ENCODE results near the gene IVL. TPM values are rescaled to one million over a fixed set of nuclear protein-coding genes. Genes with fewer than 3 reads are reported as not detected.

Gene IVL
- total RNA-seq, 1 experiment from 2014 or later: not detected

DNA sequence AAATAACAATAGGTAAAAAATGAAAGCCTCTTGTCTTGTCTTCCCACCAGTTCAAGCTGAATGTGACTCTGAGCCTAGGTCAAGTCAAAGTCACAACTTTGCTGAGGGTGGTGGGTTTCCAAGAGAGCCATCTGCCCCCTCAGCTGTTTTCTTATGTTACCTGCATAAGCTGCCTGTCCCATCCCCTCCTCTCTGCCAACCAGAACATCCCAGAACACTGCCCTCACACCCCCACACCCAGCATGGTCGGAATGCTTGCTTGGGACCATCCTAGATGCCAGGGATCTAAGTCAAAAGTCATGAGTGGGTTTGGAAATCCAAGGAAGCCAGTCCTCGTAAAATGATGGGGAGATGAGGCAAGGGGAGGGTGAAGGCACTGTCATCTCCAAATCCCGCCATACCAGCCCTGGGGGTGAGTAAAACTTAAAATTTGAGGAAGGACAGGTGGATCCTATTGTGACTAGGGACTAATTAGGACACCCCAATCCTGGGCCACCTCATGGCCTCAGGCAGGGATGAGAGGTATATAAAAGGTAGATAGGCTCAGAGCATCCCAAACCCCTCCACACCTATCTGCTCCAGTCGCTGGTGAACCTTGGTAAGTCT lies 38.4 kb downstream of the IVL start, which contains the start of gene SPRR5:
SPRR5 (plus strand) TSS at position 556 of the 606 bp plus-strand sequence. CDS start 1,349 bp downstream, outside the sequence.
- no peak for DNase-seq (ENCODE audit: low read depth)

DNA sequence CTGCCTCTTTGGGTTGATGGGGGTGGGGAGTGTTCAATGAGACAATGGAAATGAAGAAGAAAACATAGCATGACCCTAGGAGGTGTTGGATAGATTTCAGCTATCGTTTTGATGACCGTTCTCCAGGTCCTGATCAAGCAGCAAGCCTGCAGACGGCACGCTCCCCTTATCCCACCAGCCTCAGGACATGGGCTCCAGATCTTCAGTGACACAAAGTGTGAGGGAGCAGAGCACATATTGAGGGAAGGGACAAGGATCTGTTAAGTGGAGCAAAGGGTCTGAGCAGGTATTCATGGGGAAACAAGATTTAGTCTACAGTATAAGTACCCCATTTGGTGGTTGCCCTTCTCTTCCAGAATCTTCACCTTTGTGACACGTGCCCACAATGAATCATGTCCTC lies 43.4 kb downstream of the IVL start:
- no peak for DNase-seq (ENCODE audit: low read depth)

DNA sequence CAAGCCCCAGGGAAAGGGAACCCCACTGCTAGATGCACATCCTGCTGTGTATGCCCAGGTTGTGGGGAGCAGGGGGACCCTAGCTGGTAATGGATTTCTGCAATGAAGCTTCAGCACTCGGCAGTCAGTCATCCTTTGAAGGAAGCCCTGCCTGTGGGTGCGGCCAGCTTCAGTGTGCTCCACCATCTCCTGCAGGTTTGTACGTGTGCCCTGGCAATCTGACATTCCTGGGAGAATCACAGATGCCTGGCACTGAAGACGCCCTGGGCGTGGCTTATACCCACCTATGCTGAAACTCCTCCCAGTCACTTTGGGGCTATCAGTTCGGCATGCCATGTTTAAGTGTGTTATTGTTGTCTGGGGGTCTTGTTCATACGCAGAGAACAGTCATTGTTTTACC lies 45.4 kb downstream of the IVL start:
- DNase-seq (ENCODE audit: low read depth): no peak

DNA sequence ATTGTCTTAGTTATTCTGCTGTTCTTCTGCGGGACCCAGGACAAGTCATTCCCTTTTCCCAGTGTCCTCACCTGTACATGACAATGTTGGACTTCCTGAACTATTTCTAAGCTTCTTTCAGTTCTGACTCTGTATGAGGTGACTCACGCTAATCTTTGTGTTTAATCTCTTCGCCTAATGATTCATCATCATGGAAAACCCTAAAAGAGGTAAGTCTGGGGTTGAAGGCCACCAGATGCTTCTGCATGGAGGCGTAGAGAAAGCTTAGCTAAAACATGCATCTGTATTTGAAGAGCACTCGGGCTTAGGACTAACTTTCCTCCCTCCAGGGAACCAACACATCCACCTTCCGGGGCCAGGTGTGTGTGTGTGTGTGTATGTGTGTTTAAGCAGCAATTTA lies 46.1 kb downstream of the IVL start:
- peak; percentile 0 for DNase-seq (ENCODE audit: low read depth)

DNA sequence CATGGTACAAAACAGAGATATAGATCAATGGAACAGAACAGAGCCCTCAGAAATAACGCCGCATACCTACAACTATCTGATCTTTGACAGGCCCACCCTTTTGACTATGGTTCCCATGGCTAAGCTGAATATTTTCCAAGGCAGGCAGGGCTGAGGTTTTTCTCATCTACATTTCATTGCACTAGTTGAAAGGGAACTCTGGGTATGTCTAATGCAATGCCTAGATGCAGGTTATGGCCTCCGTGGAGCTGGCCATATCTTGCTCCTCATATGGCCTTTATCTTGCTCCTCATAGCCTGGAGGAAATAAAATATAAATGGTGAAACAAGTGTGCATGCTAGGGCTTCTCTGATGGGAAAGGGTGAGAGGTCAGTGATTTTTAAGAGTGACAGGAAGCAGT lies 49.2 kb downstream of the IVL start:
- no peak for DNase-seq (ENCODE audit: low read depth)

DNA sequence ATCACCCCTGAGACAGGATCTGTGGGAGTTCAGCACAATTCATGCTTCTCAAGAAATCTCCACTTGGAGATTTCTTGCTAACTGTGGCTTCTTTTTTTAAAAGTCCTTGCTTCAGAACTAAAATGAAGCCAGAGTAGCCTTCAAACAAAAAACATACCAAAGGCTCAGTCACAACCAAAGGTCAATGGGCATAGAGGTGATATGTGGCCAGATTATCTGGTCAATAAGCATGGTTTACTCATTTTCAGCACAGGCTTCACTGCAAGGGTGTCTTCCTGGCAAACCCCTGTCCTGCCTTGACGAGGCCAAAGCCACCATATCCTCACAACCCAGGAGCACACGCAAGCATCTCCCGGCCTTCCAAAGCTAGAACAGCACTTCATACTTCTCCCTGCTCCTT lies 50.9 kb downstream of the IVL start:
- no peak for DNase-seq (ENCODE audit: low read depth)

DNA sequence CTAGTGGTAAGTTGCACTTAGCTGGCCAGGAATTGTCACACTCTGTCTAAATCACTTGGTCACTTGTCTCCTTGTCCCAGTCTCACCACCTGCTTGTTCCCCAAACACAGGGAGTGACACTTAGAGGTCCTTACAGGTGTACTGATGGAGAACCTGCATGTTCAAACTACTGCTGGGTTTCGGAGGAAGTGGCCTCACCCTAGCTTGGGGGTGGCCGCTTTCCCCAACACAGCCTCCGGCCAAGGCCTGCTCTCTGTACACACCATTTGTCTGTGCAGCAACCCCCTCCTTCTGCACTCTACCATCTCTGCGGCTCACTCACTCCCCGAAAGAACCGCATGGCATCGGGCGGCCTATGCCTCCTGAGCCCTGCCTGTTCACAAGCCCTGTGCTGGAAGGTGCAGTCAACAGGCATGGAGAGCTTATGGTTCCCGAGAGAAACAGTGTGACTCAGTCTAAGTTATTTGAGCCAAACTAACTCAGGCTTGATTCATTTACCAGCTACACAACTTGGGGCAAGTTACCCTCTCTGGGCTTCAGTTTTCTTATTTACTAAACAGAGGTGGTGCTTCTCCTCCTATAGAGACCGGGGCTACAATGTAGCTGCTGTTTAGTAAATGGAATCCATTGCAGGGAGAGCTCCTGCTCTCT lies 51.6 kb downstream of the IVL start:
- no peak for DNase-seq (ENCODE audit: low read depth)

DNA sequence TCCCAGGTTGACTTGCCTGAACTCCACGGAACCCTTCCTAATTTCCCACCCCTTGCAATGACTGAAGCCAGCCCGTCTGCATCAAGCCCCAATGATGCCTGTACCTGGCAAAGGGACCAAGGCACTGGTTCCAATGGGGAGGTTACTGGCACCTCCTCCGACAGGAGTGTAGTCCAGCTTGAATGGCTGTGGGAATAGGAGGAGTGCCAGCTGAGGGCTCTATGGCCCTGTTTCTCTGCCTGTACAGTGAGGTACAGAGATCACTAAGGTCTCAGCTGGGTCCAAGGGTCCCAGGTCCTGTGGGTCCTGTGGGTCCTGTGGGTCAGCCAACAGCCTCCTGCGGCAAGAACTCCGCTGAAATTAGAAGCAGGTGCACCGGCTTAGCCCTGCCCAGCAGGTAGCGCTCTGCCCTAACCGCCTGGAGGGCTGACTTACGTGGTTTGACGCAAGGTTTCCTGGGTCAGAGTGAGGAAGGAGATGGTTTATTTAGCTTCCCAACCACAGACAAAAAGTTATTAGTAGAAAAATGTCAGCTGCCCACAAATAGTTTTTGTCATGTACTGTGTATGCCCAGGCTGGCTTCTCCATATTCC lies 52.2 kb downstream of the IVL start:
- DNase-seq (ENCODE audit: low read depth): no peak

Other genes with a start within 250 kb of the IVL start
- gene LCE2D, start 245.2 kb upstream of the IVL start, total RNA-seq (2014; rRNA removed): not detected in 2 replicates
- gene LCE2C, start 233.3 kb upstream of the IVL start, total RNA-seq (2014; rRNA removed): not detected in 2 replicates
- not detected in 2 replicates for gene LCE2B, start 222.4 kb upstream of the IVL start, total RNA-seq (2014; rRNA removed)
- gene LCE2A, start 210.2 kb upstream of the IVL start, total RNA-seq (2014; rRNA removed): not detected in 2 replicates
- gene LCE4A, start 200.4 kb upstream of the IVL start, total RNA-seq (2014; rRNA removed): not detected in 2 replicates
- gene KPRP, start 150.5 kb upstream of the IVL start, total RNA-seq (2014; rRNA removed): 0.13 TPM in 1 of 2 replicates, not detected in the other
- not detected in 2 replicates for gene LCE1F, start 133.4 kb upstream of the IVL start, total RNA-seq (2014; rRNA removed)
- gene LCE1E, start 122.3 kb upstream of the IVL start, total RNA-seq (2014; rRNA removed): not detected in 2 replicates
- gene LCE1D, start 111.8 kb upstream of the IVL start, total RNA-seq (2014; rRNA removed): not detected in 2 replicates
- not detected in 2 replicates for gene LCE1C, start 101.9 kb upstream of the IVL start, total RNA-seq (2014; rRNA removed)
- gene LCE1B, start 96.6 kb upstream of the IVL start, total RNA-seq (2014; rRNA removed): not detected in 2 replicates
- not detected in 2 replicates for gene LCE1A, start 81.1 kb upstream of the IVL start, total RNA-seq (2014; rRNA removed)
- gene LCE6A, start 65.7 kb upstream of the IVL start, total RNA-seq (2014; rRNA removed): not detected in 2 replicates
- gene LCE7A, start 48.5 kb upstream of the IVL start, total RNA-seq (2014; rRNA removed): not detected in 2 replicates
- gene SMCP, start 30.2 kb upstream of the IVL start, total RNA-seq (2014; rRNA removed): not detected in 2 replicates
- gene SPRR5, start 38.7 kb downstream of the IVL start, total RNA-seq (2014; rRNA removed): not detected in 2 replicates
- gene SPRR4, start 62.1 kb downstream of the IVL start, total RNA-seq (2014; rRNA removed): not detected in 2 replicates
- not detected in 2 replicates for gene SPRR1A, start 75.5 kb downstream of the IVL start, total RNA-seq (2014; rRNA removed)
- gene SPRR3, start 93.2 kb downstream of the IVL start, total RNA-seq (2014; rRNA removed): not detected in 2 replicates
- gene SPRR1B, start 122.7 kb downstream of the IVL start, total RNA-seq (2014; rRNA removed): not detected in 2 replicates
- not detected in 2 replicates for gene SPRR2D, start 132.6 kb downstream of the IVL start, total RNA-seq (2014; rRNA removed)
- gene SPRR2A, start 149.0 kb downstream of the IVL start, total RNA-seq (2014; rRNA removed): not detected in 2 replicates
- not detected in 2 replicates for gene SPRR2B, start 163.1 kb downstream of the IVL start, total RNA-seq (2014; rRNA removed)
- gene SPRR2E, start 186.0 kb downstream of the IVL start, total RNA-seq (2014; rRNA removed): not detected in 2 replicates
- gene SPRR2F, start 205.0 kb downstream of the IVL start, total RNA-seq (2014; rRNA removed): not detected in 2 replicates
- gene SPRR2G, start 242.3 kb downstream of the IVL start, total RNA-seq (2014; rRNA removed): not detected in 2 replicates

Data from LHCN-M2 (cell line).